Fibroblast of skin of scalp (primary cell): Measurements from ENCODE around the gene ADARB2.

Source experiments
- DNase-seq: peaks from one replicate; pipeline ENCODE4 v3.0.0-alpha.2; 2013

ADARB2 gene

GRCh38 chr10:1380088-1380671 lies 357.1 kb downstream of the ADARB2 start:
- no peak for DNase-seq

GRCh38 chr10:1379601-1380000 lies 357.7 kb downstream of the ADARB2 start:
- no peak for DNase-seq

- DNase-seq, result no peak
Measured at GRCh38 chr10:1378473-1378872, 358.9 kb downstream of the ADARB2 start.

- DNase-seq, result no peak
Measured at GRCh38 chr10:1377740-1378397, 359.5 kb downstream of the ADARB2 start.

- DNase-seq, result no peak
Measured at GRCh38 chr10:1377231-1377630, 360.1 kb downstream of the ADARB2 start.

- no peak for DNase-seq
Measured at GRCh38 chr10:1376384-1376945, 360.9 kb downstream of the ADARB2 start.

GRCh38 chr10:1375346-1376170 lies 361.8 kb downstream of the ADARB2 start:
- DNase-seq, result no peak

GRCh38 chr10:1374511-1375345 lies 362.6 kb downstream of the ADARB2 start:
- no peak for DNase-seq

GRCh38 chr10:1373287-1373686 lies 364.0 kb downstream of the ADARB2 start:
- DNase-seq, result no peak

- DNase-seq, result no peak
Measured at GRCh38 chr10:1372212-1372611, 365.1 kb downstream of the ADARB2 start.

GRCh38 chr10:1370298-1370697 lies 367.0 kb downstream of the ADARB2 start:
- DNase-seq, result no peak

GRCh38 chr10:1369665-1370064 lies 367.7 kb downstream of the ADARB2 start:
- DNase-seq, result no peak

- no peak for DNase-seq
Measured at GRCh38 chr10:1369197-1369596, 368.1 kb downstream of the ADARB2 start.

GRCh38 chr10:1368842-1369171 lies 368.5 kb downstream of the ADARB2 start:
- DNase-seq, result peak; percentile 38

- DNase-seq, result no peak
Measured at GRCh38 chr10:1367938-1368841, 369.1 kb downstream of the ADARB2 start.

GRCh38 chr10:1366811-1367425 lies 370.4 kb downstream of the ADARB2 start:
- no peak for DNase-seq

GRCh38 chr10:1366322-1366691 lies 371.0 kb downstream of the ADARB2 start:
- no peak for DNase-seq

GRCh38 chr10:1365540-1366321 lies 371.6 kb downstream of the ADARB2 start:
- DNase-seq, result no peak

GRCh38 chr10:1364151-1364910 lies 373.0 kb downstream of the ADARB2 start:
- no peak for DNase-seq
